ENCODE data around the gene ZC3H11A.
"Not testable (repeated sequence)": the region's sequence is repeated elsewhere in the genome, so short reads cannot be mapped to it uniquely, and the experiment has no call there.

Gene ZC3H11A

GRCh38 chr1:203795441-203796235 is at the start of gene ZC3H11A, which contains the start of gene ZBED6:
ZC3H11A (plus strand) TSS chr1:203795623; CDS start chr1:203817071, 21,448 bp downstream.
ZBED6 (plus strand) TSS chr1:203795623; CDS start chr1:203797523, 1,900 bp downstream.
- Mint-ChIP-seq H3K36me3 (ENCODE audit: low read depth) (peaks cover 29% of the 10 kb centered on the region), H3K4me1 (ENCODE audit: low read depth) (peaks cover 28% of the 10 kb centered on the region), H3K27me3 (no peaks in the 10 kb centered on the region)

GRCh38 chr1:203746281-203746680 is 49.1 kb upstream of the ZC3H11A start:
- H3K36me3 Mint-ChIP-seq (ENCODE audit: low read depth): peaks cover 3% of the 10 kb centered on the region
- intact Hi-C loops (cut with micrococcal nuclease): no loop called here
- H3K9me3 Mint-ChIP-seq: no peaks in the 10 kb centered on the region
- H3K27ac Mint-ChIP-seq: no peak overlapping the region
- H3K27me3 Mint-ChIP-seq: no peaks in the 10 kb centered on the region
- peaks cover 26% of the 10 kb centered on the region for H3K4me1 Mint-ChIP-seq (ENCODE audit: low read depth)
- no peak overlapping the region for H3K4me3 Mint-ChIP-seq

More at GRCh38 chr1:203795441-203796235, at the start of gene ZC3H11A, which contains the start of gene ZBED6:
- intact Hi-C loops (cut with micrococcal nuclease): no loop called here
- H3K27ac Mint-ChIP-seq: peak within 1 kb of the TSS; percentile 90
- peak within 1 kb of the TSS; percentile 95 for H3K4me3 Mint-ChIP-seq
- H3K9me3 Mint-ChIP-seq: no peaks in the 10 kb centered on the region

GRCh38 chr1:203751051-203751450 is 44.4 kb upstream of the ZC3H11A start:
- no peaks in the 10 kb centered on the region for H3K36me3 Mint-ChIP-seq (ENCODE audit: low read depth)
- intact Hi-C loops (cut with micrococcal nuclease): no loop called here
- H3K27me3 Mint-ChIP-seq: no peaks in the 10 kb centered on the region
- no peak overlapping the region for H3K4me3 Mint-ChIP-seq
- H3K27ac Mint-ChIP-seq: no peak overlapping the region
- peaks cover 14% of the 10 kb centered on the region for H3K4me1 Mint-ChIP-seq (ENCODE audit: low read depth)
- no peaks in the 10 kb centered on the region for H3K9me3 Mint-ChIP-seq

- H3K9me3 Mint-ChIP-seq; H3K27me3 Mint-ChIP-seq; H3K36me3 Mint-ChIP-seq (ENCODE audit: low read depth); H3K4me3 Mint-ChIP-seq; H3K27ac Mint-ChIP-seq; intact Hi-C loops (cut with micrococcal nuclease): not testable (repeated sequence)
- H3K4me1 Mint-ChIP-seq (ENCODE audit: low read depth): peaks cover 14% of the 10 kb centered on the region
Measured at GRCh38 chr1:203751618-203752361, 43.6 kb upstream of the ZC3H11A start.

- no peak overlapping the region for H3K4me3 Mint-ChIP-seq
- intact Hi-C loops (cut with micrococcal nuclease): no loop called here
- no peaks in the 10 kb centered on the region for H3K36me3 Mint-ChIP-seq (ENCODE audit: low read depth)
- no peaks in the 10 kb centered on the region for H3K27me3 Mint-ChIP-seq
- peaks cover 14% of the 10 kb centered on the region for H3K4me1 Mint-ChIP-seq (ENCODE audit: low read depth)
- H3K9me3 Mint-ChIP-seq: no peaks in the 10 kb centered on the region
- H3K27ac Mint-ChIP-seq: no peak overlapping the region
Measured at GRCh38 chr1:203754455-203754864, 41.0 kb upstream of the ZC3H11A start.

- Mint-ChIP-seq H3K36me3 (ENCODE audit: low read depth) (no peaks in the 10 kb centered on the region), H3K9me3 (no peaks in the 10 kb centered on the region), H3K27me3 (no peaks in the 10 kb centered on the region), H3K4me1 (ENCODE audit: low read depth) (peaks cover 14% of the 10 kb centered on the region), H3K4me3 (no peak overlapping the region), H3K27ac (no peak overlapping the region)
- intact Hi-C loops (cut with micrococcal nuclease): no loop called here
Measured at GRCh38 chr1:203756036-203756435, 39.4 kb upstream of the ZC3H11A start.

- intact Hi-C loops (cut with micrococcal nuclease); H3K27ac Mint-ChIP-seq; H3K4me3 Mint-ChIP-seq; H3K9me3 Mint-ChIP-seq; H3K27me3 Mint-ChIP-seq; H3K36me3 Mint-ChIP-seq (ENCODE audit: low read depth): not testable (repeated sequence)
- peaks cover 11% of the 10 kb centered on the region for H3K4me1 Mint-ChIP-seq (ENCODE audit: low read depth)
Measured at GRCh38 chr1:203758749-203759148, 36.7 kb upstream of the ZC3H11A start.

- Mint-ChIP-seq H3K9me3 (no peaks in the 10 kb centered on the region), H3K27me3 (no peaks in the 10 kb centered on the region), H3K4me3 (no peak overlapping the region), H3K27ac (no peak overlapping the region), H3K36me3 (ENCODE audit: low read depth) (no peaks in the 10 kb centered on the region), H3K4me1 (ENCODE audit: low read depth) (no peaks in the 10 kb centered on the region)
- intact Hi-C loops (cut with micrococcal nuclease): no loop called here
Measured at GRCh38 chr1:203760506-203760905, 34.9 kb upstream of the ZC3H11A start.

GRCh38 chr1:203761958-203762357 is 33.5 kb upstream of the ZC3H11A start:
- H3K4me1 Mint-ChIP-seq (ENCODE audit: low read depth); H3K4me3 Mint-ChIP-seq; H3K27ac Mint-ChIP-seq; H3K36me3 Mint-ChIP-seq (ENCODE audit: low read depth); H3K27me3 Mint-ChIP-seq; intact Hi-C loops (cut with micrococcal nuclease); H3K9me3 Mint-ChIP-seq: not testable (repeated sequence)

- Mint-ChIP-seq H3K27ac (no peak overlapping the region), H3K36me3 (ENCODE audit: low read depth) (no peaks in the 10 kb centered on the region), H3K4me3 (no peak overlapping the region), H3K27me3 (no peaks in the 10 kb centered on the region), H3K9me3 (no peaks in the 10 kb centered on the region), H3K4me1 (ENCODE audit: low read depth) (peaks cover 5% of the 10 kb centered on the region)
- intact Hi-C loops (cut with micrococcal nuclease): no loop called here
Measured at GRCh38 chr1:203763505-203763904, 31.9 kb upstream of the ZC3H11A start.

GRCh38 chr1:203764105-203765028 is 31.1 kb upstream of the ZC3H11A start:
- Mint-ChIP-seq H3K4me3 (no peak overlapping the region), H3K27ac (no peak overlapping the region), H3K4me1 (ENCODE audit: low read depth) (peaks cover 14% of the 10 kb centered on the region), H3K27me3 (no peaks in the 10 kb centered on the region), H3K9me3 (no peaks in the 10 kb centered on the region), H3K36me3 (ENCODE audit: low read depth) (no peaks in the 10 kb centered on the region)
- intact Hi-C loops (cut with micrococcal nuclease): no loop called here

- intact Hi-C loops (cut with micrococcal nuclease): no loop called here
- peaks cover 21% of the 10 kb centered on the region for H3K4me1 Mint-ChIP-seq (ENCODE audit: low read depth)
- no peak within 1 kb of the TSS for H3K27ac Mint-ChIP-seq
- H3K27me3 Mint-ChIP-seq: no peaks in the 10 kb centered on the region
- H3K36me3 Mint-ChIP-seq (ENCODE audit: low read depth): no peaks in the 10 kb centered on the region
- H3K9me3 Mint-ChIP-seq: no peaks in the 10 kb centered on the region
- H3K4me3 Mint-ChIP-seq: no peak within 1 kb of the TSS
Measured at GRCh38 chr1:203765029-203765837, 30.2 kb upstream of the ZC3H11A start, which contains the start of gene LAX1. LAX1 (plus strand) TSS chr1:203765183; CDS start chr1:203765566, 383 bp downstream.

GRCh38 chr1:203768256-203768655 is 27.2 kb upstream of the ZC3H11A start:
- intact Hi-C loops (cut with micrococcal nuclease): no loop called here

More at GRCh38 chr1:203768256-203768655, 27.2 kb upstream of the ZC3H11A start:
- Mint-ChIP-seq H3K9me3 (no peaks in the 10 kb centered on the region), H3K27ac (peak overlapping the region; percentile 44), H3K27me3 (no peaks in the 10 kb centered on the region), H3K36me3 (ENCODE audit: low read depth) (no peaks in the 10 kb centered on the region), H3K4me3 (no peak overlapping the region), H3K4me1 (ENCODE audit: low read depth) (peaks cover 21% of the 10 kb centered on the region)

All from dendritic cell treated with granulocyte-macrophage colony-stimulating factor and Interleukin-4, amounts not matched to agents 40 ng/mL and 50 ng/mL, for 4 days (primary cell).